22Rv1 (cell line): Measurements from ENCODE around the gene FOSB.

Experiments
- CTCF ChIP-seq: fragments of 450-650 bp; IDR thresholded peaks from 2 replicates; pipeline ENCODE4 v1.5.1; 2017; ENCODE audit warnings: mild to moderate bottlenecking
- ZFX ChIP-seq: fragments of 450-650 bp; IDR thresholded peaks from 2 replicates; pipeline ENCODE4 v1.6.1; 2017; ENCODE audit warnings: antibody characterized with exemption, borderline replicate concordance

GRCh38 chr19:45469132-45469944 is 1.5 kb downstream of the FOSB start:
- TF ChIP-seq CTCF (no peak), ZFX (no peak)
